Left kidney (tissue), 2 donors: Measurements from ENCODE around the gene CRACDL. TPM values are rescaled to one million over a fixed set of nuclear protein-coding genes. Genes with fewer than 3 reads are reported as not detected.
"Not testable (repeated sequence)": the region's sequence is repeated elsewhere in the genome, so short reads cannot be mapped to it uniquely, and the experiment has no call there.

Experiments
- DNase-seq: peaks from one replicate; pipeline ENCODE4 v3.0.0-alpha.2; 2013
- polyA plus RNA-seq: library from polyadenylated mRNA; unstranded; fragments of 120-200 nt; gene quantifications from one replicate; pipeline ENCODE4 v1.2.1, GENCODE V29; 2013; ENCODE audit not compliant: insufficient read length

The CRACDL gene
- polyA plus RNA-seq, 1 donor: 2.5 TPM

GRCh38 chr2:98773907-98774306 lies 162.1 kb downstream of the CRACDL start:
- no peak for DNase-seq

- DNase-seq: no peak
These were observed 162.9 kb downstream of the CRACDL start for GRCh38 chr2:98773169-98773568.

- no peak for DNase-seq
These were observed 163.5 kb downstream of the CRACDL start for GRCh38 chr2:98772536-98772935.

- no peak for DNase-seq
These were observed 164.1 kb downstream of the CRACDL start for GRCh38 chr2:98771721-98772524.

DNA sequence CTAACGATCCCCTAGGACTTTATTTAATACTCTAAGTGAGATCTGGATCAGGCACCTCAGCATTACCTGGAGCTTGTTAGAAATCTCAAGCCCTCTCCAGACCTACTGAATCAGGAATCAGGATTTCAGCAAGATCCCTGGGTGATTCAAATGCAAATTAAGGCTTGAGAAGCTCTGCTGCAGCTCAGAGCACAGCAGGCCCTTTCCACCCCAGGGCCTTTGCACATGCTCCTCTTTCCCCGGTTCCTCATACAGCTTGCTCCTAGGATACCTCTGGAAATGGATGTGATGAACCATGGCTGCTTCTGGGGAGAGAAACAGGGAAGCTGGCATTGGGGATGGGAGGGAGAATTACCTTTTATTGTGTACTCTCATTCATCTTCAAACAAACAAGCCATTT lies 164.8 kb downstream of the CRACDL start:
- DNase-seq: no peak

- no peak for DNase-seq
These were observed 166.2 kb downstream of the CRACDL start for GRCh38 chr2:98769784-98770183.

DNA sequence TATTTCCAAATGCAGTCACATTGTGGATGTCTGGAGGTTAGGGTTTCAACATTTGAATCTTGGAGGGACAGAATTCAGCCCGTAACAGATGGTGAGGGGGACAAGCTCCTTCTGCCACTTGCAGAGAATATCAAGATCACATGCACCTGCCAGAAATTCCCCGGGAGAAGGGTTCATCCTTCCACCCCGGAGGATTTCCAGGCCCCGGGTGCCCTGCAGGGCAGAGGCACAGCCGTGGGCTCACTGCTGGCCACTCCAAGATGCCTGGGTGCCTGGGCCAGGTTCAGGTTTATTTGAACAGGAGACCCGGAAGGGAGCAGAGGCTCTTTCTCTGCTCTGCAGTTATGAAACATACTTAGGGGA lies 166.9 kb downstream of the CRACDL start:
- DNase-seq: no peak

GRCh38 chr2:98768384-98769113 lies 167.5 kb downstream of the CRACDL start:
- DNase-seq: no peak

GRCh38 chr2:98764499-98764898 lies 171.5 kb downstream of the CRACDL start:
- DNase-seq: no peak

- no peak for DNase-seq
These were observed 172.6 kb downstream of the CRACDL start for GRCh38 chr2:98763209-98763951.

- DNase-seq: no peak
These were observed 174.1 kb downstream of the CRACDL start for GRCh38 chr2:98761909-98762308.

DNA sequence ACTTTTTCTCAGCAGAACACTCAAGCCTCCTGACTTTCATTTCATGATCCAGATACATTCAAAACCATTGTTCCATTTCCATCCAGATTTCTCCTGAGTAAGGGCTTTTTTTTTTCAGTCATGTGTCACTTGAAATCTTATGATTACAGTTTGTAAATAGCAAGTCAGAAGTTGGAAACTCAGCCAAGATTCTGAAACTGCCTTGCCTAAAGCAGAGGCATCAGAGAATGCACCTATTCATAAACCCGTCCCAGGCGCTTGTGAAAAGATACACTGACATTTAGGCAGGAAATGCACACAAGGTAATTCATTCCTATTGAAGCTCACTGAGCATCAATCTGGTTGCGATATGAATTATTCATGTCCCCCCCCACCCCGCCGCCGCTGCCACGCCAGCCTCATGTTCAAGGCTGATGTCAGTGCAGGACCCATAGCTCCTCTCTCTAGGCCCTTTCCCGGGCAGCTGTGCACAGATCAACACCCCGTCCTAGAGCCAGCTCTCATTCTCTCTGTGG lies 174.7 kb downstream of the CRACDL start:
- DNase-seq: no peak

GRCh38 chr2:98759827-98760625 lies 176.0 kb downstream of the CRACDL start:
- DNase-seq: no peak

DNA sequence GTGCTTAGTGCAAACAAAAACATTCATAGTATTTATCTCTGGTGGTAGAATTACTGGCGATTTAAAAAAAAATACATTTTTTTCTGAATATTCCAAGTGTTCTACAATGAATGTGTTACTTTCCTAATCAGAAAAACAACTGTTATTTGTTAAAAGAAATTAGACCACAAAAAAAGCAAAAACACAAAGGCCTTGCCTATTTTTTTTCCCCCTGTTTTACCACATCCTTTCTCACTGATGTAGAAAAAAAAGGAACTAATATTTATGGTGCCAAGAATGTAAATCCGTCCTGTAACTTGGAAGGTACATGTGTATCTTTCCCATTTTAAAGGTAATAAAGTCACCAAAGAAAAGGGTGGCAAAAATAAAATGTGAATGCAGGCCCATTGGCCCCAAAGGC lies 176.7 kb downstream of the CRACDL start:
- DNase-seq: no peak

GRCh38 chr2:98757904-98758421 lies 178.1 kb downstream of the CRACDL start:
- DNase-seq: no peak

DNA sequence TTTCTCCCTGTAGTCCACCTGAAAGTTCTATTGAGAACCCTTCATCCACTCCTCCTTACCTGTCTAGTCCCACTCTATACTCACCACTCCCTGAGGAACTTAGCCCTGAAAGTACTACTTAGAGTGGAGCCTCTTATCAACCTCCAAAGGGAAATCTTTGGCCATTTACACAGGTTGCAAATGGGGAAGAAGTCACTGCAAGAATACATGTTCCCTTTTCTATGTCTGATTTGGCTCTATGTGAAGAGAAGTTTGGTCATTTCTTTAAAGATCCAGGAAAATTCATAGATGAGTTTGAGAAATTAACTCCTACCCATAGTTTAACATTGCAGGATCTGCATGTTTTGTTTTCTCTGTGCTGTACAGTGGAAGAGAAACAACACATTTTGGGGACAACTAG lies 182.2 kb downstream of the CRACDL start:
- DNase-seq: no peak

DNA sequence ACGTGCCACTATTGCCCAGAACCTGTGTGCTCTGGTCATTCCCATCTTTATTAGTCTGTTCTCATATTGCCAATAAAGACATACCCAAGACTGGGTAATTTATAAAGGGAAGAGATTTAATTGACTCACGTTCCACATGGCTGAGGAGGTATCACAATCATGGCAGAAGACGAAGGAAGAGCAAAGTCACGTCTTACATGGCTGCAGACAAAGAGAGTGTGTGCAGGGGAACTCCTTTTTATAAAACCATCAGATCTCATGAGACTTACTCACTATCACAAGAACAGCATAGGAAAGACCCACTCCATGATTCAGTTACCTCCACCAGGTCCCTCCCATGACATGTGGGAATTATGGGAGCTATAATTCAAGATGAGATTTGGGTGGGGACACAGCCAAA lies 183.3 kb downstream of the CRACDL start:
- not testable (repeated sequence) for DNase-seq

DNA sequence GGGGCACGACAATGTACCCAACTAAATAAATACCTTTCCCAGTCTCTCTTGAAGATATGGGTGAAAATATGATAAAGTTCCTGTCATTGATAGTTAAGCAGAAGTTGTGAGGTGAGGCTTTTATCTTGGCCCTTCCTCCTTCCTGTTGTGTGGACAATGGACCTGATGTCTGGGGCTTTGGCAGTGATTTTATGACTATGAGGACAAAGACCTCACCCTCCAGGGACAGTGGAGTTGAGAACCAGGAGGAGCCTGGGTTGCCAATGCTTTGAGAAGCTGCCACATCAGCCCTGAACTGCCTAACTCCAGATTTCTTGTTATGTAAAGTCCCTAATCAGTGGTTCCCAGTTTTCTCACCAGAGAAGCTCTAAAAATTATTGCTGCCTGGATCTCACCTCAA lies 184.3 kb downstream of the CRACDL start:
- DNase-seq: no peak

DNA sequence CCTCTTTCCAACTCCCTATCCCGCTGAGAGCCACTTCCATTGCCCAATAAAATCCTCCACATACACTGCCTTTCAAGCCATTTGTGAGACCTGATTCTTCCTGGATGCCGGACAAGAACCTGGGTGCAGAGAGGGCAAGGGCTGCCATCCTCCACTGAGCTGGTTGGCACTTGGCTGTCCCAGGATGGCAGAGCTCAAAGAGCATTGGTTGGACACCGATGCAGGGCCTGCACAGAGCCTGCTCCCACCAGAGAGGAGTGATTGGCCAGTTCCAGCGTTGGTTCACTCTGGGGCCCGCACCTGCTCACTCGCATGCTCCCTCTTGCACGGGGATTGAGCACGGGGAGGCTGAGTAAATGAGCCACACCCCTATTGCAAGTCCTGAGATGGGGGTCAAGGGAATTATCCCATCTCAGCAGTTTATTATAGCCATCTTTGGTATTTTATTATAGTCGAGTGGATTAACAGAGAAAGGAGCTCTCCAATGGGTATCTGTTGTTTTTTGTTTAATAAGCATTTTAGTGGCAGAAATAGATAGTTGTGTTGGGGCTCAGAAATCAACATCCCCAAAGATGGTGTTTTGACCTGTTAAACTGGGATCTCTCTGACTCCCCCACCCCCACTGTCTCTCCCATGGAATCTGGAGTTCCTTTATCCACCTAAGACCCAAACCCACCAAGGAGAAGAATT lies 185.3 kb downstream of the CRACDL start:
- DNase-seq: no peak

GRCh38 chr2:98749066-98749450 lies 187.0 kb downstream of the CRACDL start:
- no peak for DNase-seq
